GM18870 (cell line): Measurements from ENCODE around the gene TMEM217.

Source experiments
- ATAC-seq: cut with Tn5 transposase; IDR thresholded peaks from one replicate; pipeline ENCODE4 v1.9.1; 2021; ENCODE audit warnings: moderate library complexity; ENCODE audit not compliant: unreplicated experiment

The TMEM217 gene

DNA sequence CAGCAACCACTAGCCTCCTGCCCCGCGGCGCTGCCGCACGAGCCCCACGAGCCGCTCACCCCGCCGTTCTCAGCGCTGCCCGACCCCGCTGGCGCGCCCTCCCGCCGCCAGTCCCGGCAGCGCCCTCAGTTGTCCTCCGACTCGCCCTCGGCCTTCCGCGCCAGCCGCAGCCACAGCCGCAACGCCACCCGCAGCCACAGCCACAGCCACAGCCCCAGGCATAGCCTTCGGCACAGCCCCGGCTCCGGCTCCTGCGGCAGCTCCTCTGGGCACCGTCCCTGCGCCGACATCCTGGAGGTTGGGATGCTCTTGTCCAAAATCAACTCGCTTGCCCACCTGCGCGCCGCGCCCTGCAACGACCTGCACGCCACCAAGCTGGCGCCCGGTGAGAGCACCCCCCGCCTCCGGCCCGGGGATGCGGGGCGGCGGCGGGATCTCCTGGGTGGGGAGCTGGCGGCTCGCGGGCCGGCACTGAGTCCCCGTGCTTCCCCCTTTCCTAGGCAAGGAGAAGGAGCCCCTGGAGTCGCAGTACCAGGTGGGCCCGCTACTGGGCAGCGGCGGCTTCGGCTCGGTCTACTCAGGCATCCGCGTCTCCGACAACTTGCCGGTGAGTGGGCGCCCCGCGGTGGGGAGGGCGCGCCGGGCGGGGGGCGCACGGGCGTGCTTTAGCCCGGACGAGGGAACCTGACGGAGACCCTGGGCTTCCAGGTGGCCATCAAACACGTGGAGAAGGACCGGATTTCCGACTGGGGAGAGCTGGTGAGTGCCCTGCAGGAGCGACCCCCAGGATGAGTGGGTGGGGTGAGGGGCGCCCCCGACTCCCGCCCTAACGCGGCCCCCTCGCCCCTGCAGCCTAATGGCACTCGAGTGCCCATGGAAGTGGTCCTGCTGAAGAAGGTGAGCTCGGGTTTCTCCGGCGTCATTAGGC, 87.4 kb downstream of the TMEM217 start:
- ATAC-seq, result no peak

DNA sequence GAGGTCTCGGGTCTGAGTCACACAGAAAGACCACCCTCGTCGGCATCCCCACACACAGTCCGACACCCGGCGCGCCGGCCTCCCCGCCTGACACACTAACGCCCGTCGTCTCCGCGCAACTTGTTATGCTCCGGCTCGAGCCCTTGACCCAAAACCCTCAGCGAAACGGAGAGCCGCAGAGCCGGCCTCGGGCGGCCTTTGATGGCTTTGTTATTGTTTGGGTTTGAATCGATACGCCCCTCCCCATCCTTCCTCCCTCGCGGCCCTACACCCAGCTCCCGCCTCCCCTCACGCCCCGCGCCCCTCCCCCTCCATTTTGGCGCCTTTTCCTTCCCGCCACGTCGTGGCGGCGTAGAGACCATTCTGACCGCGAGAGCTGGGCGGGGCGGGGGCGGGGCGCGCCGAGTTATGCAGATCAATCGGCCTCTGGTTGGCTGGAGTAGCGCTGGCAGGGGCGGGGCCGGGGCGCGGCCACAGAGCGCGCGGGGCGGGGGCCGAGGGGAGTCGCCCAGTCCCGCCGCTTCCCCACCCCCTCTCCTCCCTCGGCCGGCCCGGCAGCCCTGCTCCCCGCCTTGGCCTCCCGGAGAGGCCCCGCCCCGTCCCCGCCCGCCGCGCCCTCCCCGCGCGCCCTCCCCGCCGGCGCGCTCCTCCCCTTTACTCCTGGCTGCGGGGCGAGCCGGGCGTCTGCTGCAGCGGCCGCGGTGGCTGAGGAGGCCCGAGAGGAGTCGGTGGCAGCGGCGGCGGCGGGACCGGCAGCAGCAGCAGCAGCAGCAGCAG, 88.3 kb downstream of the TMEM217 start, which contains the start of gene PIM1:
TSS of gene PIM1 (plus strand) at position 657 of the 777 bp plus-strand sequence. CDS start 424 bp downstream, outside the sequence.
- no peak for ATAC-seq

- ATAC-seq, result no peak
These were observed 89.0 kb downstream of the TMEM217 start for GRCh38 chr6:37168811-37169495.

DNA sequence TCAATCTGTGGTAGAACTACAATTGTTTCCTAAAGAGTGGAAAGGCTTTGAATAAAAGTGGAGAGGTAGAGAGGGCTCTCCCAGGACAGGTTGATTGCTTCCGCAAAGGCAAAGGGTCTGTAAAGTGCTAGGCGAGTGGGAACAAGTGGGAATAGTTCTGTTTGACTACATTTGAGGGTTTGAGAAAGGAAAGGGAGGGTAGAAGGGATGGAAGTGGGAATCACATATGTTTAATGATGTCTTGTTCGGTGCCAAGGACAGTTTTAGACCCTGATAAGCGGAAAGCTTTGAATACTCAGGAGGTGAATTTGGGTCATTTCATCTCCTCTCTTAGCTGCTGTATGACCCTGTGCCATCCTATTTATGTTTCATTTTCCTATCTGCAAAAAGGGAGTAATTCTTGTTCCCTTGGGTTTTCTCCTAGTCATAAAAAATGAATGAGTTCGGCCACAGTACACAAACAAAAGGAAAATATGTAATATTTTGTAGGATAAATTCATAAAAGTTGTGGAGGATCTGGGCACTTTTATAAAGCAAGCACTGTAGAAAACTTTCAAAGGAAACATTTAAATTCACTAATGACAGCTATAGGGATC, 89.7 kb downstream of the TMEM217 start:
- ATAC-seq, result no peak

DNA sequence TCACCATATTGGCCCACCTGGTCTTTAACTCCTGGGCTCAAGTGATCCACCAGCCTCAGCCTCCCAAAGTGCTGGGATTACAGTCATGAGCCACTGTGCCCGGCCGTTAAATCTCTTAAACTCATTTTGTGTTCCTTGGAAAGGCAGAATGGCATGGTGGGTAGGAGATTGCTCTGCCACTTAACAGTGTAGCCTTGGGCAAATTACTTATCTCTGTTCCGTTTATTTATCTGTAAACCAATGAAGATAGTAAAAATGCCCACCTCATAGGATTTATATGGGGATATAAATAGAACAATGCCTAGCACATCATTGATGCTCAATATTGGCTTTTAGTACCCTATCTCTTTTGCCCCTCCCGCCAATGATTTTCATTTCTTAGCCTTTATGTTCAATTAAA, 95.2 kb downstream of the TMEM217 start:
- ATAC-seq, result no peak
